GM21367 (cell line): ENCODE measurements around the gene ATF4.
"Not testable (repeated sequence)": the region's sequence is repeated elsewhere in the genome, so short reads cannot be mapped to it uniquely, and the experiment has no call there.

Source experiments
- ATAC-seq: cut with Tn5 transposase; IDR thresholded peaks from one replicate; pipeline ENCODE4 v1.9.1; 2021; ENCODE audit not compliant: unreplicated experiment

The ATF4 gene

GRCh38 chr22:39510529-39511149, 9.7 kb upstream of the ATF4 start:
- no peak for ATAC-seq

GRCh38 chr22:39511226-39511625, 9.1 kb upstream of the ATF4 start:
- no peak for ATAC-seq

- ATAC-seq, result no peak
Measured at GRCh38 chr22:39512026-39512425, 8.3 kb upstream of the ATF4 start.

- ATAC-seq, result no peak
Measured at GRCh38 chr22:39513791-39514190, 6.6 kb upstream of the ATF4 start.

- no peak for ATAC-seq
Measured at GRCh38 chr22:39514373-39514973, 5.9 kb upstream of the ATF4 start.

GRCh38 chr22:39515266-39516050, 4.9 kb upstream of the ATF4 start:
- no peak for ATAC-seq

- ATAC-seq, result no peak
Measured at GRCh38 chr22:39517470-39517869, 2.9 kb upstream of the ATF4 start.

- no peak for ATAC-seq
Measured at GRCh38 chr22:39518144-39518786, 2.1 kb upstream of the ATF4 start.

GRCh38 chr22:39518996-39519680, 1.2 kb upstream of the ATF4 start:
- ATAC-seq, result no peak

- ATAC-seq, result peak; percentile 60
Measured at GRCh38 chr22:39519681-39520225, 609 bp upstream of the ATF4 start.

GRCh38 chr22:39521106-39521885, 934 bp downstream of the ATF4 start:
- ATAC-seq, result peak; percentile 7

- not testable (repeated sequence) for ATAC-seq
Measured at GRCh38 chr22:39522091-39522490, 1.7 kb downstream of the ATF4 start.

GRCh38 chr22:39522567-39523300, 2.4 kb downstream of the ATF4 start:
- ATAC-seq, result no peak

- ATAC-seq, result no peak
Measured at GRCh38 chr22:39524089-39524752, 3.9 kb downstream of the ATF4 start.

- ATAC-seq, result no peak
Measured at GRCh38 chr22:39524753-39525657, 4.6 kb downstream of the ATF4 start.

- no peak for ATAC-seq
Measured at GRCh38 chr22:39525658-39525975, 5.3 kb downstream of the ATF4 start.

GRCh38 chr22:39526736-39527171, 6.4 kb downstream of the ATF4 start:
- ATAC-seq, result no peak

- ATAC-seq, result no peak
Measured at GRCh38 chr22:39527481-39527961, 7.2 kb downstream of the ATF4 start.
